Skeletal muscle satellite cell (primary cell): ENCODE results near the gene NUP98.
A peak's percentile ranks its signal among the peaks of the same experiment; 100 is the strongest.
"Not testable (repeated sequence)": the region's sequence is repeated elsewhere in the genome, so short reads cannot be mapped to it uniquely, and the experiment has no call there.

Source experiments
- H3K27me3 ChIP-seq: 2 replicates; pipeline ENCODE4 v1.7.0; 2013; ENCODE audit warnings: low read length; ENCODE audit not compliant: control insufficient read depth, insufficient read depth
- H3K36me3 ChIP-seq: 2 replicates; pipeline ENCODE4 v1.7.0; 2013; ENCODE audit warnings: mild to moderate bottlenecking, control low read depth, low read length; ENCODE audit not compliant: insufficient read depth
- H3K4me1 ChIP-seq: 2 replicates; pipeline ENCODE4 v1.7.0; 2013; ENCODE audit warnings: low read length; ENCODE audit not compliant: control insufficient read depth, insufficient read depth
- H3K4me2 ChIP-seq: 2 replicates; pipeline ENCODE4 v1.7.0; 2013; ENCODE audit warnings: mild to moderate bottlenecking, low read length
- H3K4me3 ChIP-seq: 2 replicates; pipeline ENCODE4 v1.7.0; 2013; ENCODE audit warnings: low read length
- H3K9ac ChIP-seq: 2 replicates; pipeline ENCODE4 v1.7.0; 2013; ENCODE audit warnings: mild to moderate bottlenecking, low read depth, low read length, moderate library complexity
- H3K9me3 ChIP-seq: replicated peaks from 2 replicates; pipeline ENCODE4 v1.7.0; 2013; ENCODE audit warnings: mild to moderate bottlenecking, control low read depth, low read length

The NUP98 gene

DNA sequence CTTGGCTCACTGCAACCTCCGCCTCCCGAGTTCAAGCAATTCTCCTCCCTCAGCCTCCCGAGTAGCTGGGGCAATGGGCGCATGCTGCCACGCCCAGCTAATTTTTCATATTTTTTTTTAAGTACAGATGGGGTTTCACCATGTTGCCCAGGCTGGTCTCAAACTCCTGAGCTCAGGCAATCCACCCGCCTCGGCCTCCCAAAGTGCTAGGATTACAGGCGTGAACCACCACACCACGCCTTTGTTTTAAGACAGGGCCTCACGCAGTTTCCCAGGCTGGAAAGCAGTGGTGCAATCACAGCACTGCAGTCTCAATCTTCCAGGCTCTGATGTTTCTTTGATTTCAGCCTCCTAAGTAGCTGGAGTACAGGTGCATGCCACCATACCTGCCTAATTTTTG, 3.0 kb downstream of the NUP98 start:
- H3K9ac ChIP-seq, H3K4me2 ChIP-seq, H3K4me3 ChIP-seq, H3K27me3 ChIP-seq, H3K9me3 ChIP-seq: not testable (repeated sequence)
- H3K36me3 ChIP-seq, result peaks cover 32% of the 10 kb centered on the region
- H3K4me1 ChIP-seq, result peaks cover 18% of the 10 kb centered on the region

DNA sequence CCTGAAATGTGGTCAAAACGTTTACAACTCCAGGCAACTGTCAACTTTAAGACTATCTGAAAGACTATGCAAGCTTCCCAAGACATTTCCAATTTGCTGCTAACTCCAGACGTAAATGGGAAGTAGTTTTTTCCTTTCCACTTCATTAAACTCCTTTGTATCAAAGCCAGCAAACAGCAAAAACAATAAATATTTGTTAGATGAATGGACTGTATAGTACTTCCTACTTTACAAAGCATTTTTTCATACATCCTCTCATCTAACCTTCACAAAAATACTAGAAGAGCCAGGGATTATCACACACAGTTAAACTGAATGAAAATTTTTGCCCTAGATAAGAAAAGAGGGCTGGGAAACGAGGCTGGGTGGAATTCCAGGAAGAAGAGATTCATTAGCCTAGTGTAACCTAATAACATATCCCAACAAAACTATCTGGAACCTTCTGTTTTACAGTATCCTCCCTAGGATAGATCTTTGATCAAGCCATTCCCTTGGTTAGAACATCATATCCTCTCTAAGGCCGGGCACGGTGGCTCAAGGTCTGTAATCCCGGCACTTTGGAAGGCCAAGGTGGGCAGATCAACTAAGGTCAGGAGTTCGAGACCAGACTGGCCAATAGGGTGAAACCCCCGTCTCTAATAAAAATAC, 10.4 kb downstream of the NUP98 start:
- no peak overlapping the region for H3K9ac ChIP-seq
- no peaks in the 10 kb centered on the region for H3K9me3 ChIP-seq
- H3K36me3 ChIP-seq, result peaks cover 16% of the 10 kb centered on the region
- peaks cover 27% of the 10 kb centered on the region for H3K4me1 ChIP-seq
- H3K4me2 ChIP-seq, result peak overlapping the region; percentile 54
- H3K27me3 ChIP-seq, result no peaks in the 10 kb centered on the region
- H3K4me3 ChIP-seq, result no peak overlapping the region

DNA sequence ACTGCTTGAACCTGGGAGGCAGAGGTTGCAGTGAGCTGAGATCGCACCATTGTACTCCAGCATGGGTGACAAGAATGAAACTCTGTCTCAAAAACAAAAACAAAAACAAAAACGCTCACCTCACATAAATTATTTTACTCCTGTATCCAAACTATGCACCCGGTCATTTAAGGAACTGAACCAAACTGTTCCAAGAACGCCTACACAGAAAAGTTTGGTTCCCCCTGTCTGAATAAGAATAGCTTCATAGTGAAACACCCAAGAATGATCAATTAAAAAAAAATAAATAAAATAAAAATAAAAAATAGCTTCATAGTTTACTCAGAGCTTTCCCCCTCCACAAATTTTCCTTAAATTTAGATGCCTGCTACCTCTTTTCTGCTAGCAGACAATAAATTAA, 13.7 kb downstream of the NUP98 start:
- Histone ChIP-seq H3K9me3 (no peaks in the 10 kb centered on the region), H3K4me3 (no peak overlapping the region), H3K4me1 (peaks cover 39% of the 10 kb centered on the region), H3K27me3 (no peaks in the 10 kb centered on the region), H3K4me2 (no peak overlapping the region), H3K9ac (no peak overlapping the region), H3K36me3 (peaks cover 24% of the 10 kb centered on the region)

DNA sequence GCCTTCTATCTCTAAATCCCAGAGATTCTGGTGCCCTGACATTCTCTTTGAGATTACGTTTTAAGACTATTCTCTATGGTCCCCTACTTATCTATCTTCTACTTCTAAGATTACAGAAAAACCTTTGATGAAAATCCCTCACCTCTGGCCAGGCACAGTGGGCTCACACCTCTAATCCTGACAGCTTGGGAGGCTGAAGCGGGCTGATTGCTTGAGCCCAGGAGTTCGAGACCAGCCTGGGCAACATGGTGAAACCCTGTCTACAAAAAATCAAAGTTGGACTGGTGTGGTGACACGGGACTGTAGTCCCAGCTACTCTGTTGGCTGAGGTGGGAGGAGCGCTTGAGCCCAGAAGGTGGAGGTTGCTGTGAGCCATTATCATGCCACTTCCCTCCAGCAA, 14.4 kb downstream of the NUP98 start:
- H3K9ac ChIP-seq, result no peak overlapping the region
- no peak overlapping the region for H3K4me2 ChIP-seq
- H3K4me1 ChIP-seq, result peaks cover 39% of the 10 kb centered on the region
- no peaks in the 10 kb centered on the region for H3K9me3 ChIP-seq
- H3K36me3 ChIP-seq, result peaks cover 30% of the 10 kb centered on the region
- H3K4me3 ChIP-seq, result no peak overlapping the region
- no peaks in the 10 kb centered on the region for H3K27me3 ChIP-seq

DNA sequence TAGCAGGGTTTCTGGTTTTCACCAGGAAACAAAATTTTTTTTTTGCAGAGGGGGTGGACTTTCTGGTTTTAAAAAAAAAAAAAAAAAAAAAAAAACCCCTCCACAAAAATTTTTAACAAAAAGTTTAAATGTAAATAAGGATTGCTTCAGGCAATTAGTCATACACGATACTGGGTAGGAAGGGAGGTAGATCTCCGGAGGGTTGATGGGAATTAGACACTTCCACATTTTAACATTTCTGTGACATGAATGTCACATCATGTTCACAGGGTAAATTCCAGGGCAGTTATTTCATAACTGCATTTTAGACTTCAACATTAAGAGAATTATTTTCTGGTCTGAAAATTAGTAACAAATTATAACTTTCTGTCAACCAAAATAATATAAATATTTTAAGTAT, 15.9 kb downstream of the NUP98 start:
- Histone ChIP-seq H3K4me2 (peak overlapping the region; percentile 26), H3K4me1 (peaks cover 29% of the 10 kb centered on the region), H3K9ac (peak overlapping the region; percentile 40), H3K36me3 (peaks cover 43% of the 10 kb centered on the region), H3K9me3 (no peaks in the 10 kb centered on the region), H3K4me3 (no peak overlapping the region), H3K27me3 (no peaks in the 10 kb centered on the region)

DNA sequence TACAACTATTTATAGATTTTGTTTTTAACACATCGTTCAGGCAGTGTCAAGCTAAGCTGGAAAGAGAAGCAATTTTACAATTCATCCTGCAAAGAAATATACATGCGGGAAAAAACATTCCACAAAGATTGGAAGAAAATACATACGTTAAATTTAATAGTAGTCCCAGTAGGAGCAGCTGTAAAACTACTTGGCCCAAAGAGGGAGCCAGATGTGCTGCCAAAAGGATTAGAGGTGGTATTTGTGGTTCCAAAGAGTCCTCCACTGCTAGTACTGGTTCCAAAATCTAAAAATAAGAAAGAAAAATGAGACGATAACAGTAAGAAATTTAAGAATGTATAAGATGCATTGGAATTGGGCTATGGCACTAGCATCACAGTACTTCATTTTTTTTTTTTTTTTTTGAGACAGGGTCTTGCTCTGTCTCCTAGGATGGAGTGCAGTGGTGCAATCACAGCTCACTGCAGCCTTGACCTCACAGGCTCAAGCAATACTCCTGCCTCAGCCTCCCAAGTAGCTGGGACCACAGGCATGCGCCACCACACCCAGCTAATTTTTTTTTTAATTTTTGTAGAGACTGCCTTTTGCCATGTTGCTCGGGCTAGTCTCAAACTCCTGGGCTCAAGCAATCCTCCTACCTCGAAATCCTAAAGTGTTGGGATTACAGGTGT, 21.5 kb downstream of the NUP98 start:
- H3K9ac ChIP-seq, result no peak overlapping the region
- H3K4me1 ChIP-seq, result peaks cover 1% of the 10 kb centered on the region
- H3K4me3 ChIP-seq, result no peak overlapping the region
- no peak overlapping the region for H3K4me2 ChIP-seq
- H3K27me3 ChIP-seq, result no peaks in the 10 kb centered on the region
- no peaks in the 10 kb centered on the region for H3K9me3 ChIP-seq
- peaks cover 76% of the 10 kb centered on the region for H3K36me3 ChIP-seq

DNA sequence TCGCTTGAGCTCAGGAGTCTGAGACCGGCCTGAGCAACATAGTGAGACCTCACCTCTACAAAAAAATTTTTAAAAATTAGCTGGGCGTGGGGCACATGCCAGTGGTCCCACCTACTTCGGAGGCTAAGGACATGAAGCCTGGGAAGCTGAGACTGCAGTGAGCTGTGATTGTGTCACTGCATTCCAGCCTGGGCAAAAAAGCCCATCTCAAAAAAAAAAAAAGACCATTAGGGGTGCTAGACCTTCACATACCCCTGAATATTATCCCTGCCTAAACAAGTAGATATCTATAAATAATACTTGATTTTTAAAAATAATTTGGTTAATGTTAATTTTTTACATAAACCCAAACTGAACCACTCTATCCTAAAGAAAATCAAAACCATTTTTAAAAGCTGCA, 24.2 kb downstream of the NUP98 start:
- H3K4me3 ChIP-seq, result no peak overlapping the region

DNA sequence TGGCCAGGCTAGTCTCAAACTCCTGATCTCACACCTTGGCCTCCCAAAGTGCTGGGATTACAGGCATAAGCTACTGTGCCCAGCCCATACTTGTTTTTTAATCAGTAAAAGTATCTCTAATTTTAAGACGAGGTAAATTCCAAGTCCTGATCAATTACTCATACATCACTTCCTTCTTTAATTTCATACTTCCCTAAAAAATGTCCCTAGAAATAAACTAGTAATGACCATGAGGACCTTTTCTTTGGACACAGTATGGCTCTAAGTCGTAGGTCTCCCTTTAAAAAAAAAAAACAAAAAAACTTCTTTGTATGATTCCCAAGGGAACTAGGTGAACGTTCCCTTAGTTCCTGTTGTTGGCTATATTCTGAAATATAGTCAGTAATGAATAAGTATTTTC, 29.8 kb downstream of the NUP98 start:
- H3K4me2 ChIP-seq, result no peak overlapping the region
- no peaks in the 10 kb centered on the region for H3K9me3 ChIP-seq
- H3K27me3 ChIP-seq, result no peaks in the 10 kb centered on the region
- no peaks in the 10 kb centered on the region for H3K4me1 ChIP-seq
- H3K9ac ChIP-seq, result no peak overlapping the region
- H3K36me3 ChIP-seq, result peaks cover 84% of the 10 kb centered on the region
- no peak overlapping the region for H3K4me3 ChIP-seq

More for the DNA sequence above, 24.2 kb downstream of the NUP98 start:
- Histone ChIP-seq H3K36me3 (peaks cover 76% of the 10 kb centered on the region), H3K4me2 (no peak overlapping the region), H3K27me3 (no peaks in the 10 kb centered on the region), H3K9ac (no peak overlapping the region), H3K9me3 (no peaks in the 10 kb centered on the region), H3K4me1 (no peaks in the 10 kb centered on the region)

DNA sequence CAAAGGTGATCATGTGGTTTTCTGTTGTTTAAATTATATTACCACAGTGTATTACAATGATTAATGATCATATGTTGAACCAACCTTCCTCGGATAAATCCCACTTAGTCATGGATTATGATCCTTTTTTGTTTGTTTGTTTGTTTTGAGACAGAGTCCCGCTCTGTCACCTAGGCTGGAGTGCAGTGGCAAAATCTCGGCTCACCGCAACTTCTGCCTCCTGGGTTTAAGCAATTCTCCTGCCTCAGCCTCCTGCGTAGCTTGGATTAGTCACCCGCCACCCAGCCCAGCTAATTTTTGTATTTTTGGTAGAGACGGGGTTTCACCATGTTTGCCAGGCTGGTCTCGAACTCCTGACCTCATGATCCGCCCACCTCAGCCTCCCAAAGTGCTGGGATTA, 30.5 kb downstream of the NUP98 start:
- not testable (repeated sequence) for H3K27me3 ChIP-seq, H3K4me1 ChIP-seq, H3K9me3 ChIP-seq, H3K4me2 ChIP-seq, H3K9ac ChIP-seq, H3K4me3 ChIP-seq
- peaks cover 82% of the 10 kb centered on the region for H3K36me3 ChIP-seq

DNA sequence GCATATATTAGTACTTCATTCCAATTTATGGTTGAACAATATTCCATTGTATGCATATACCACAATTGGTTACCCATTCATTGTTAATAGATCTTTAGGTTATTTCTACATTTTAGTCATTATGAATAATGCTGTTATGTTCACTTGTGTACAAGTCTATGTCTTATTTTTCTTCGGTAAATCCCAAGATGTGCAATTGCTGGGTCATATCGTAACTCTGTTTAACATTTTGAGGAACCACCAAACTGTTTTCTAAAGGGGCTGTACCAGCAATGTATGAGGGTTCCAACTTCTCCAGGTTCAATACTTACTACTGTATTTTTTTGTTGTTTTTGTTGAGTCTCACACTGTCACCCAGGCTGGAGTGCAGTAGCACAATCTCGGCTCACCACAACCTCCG, 33.1 kb downstream of the NUP98 start:
- Histone ChIP-seq H3K36me3 (peaks cover 87% of the 10 kb centered on the region), H3K9ac (no peak overlapping the region), H3K9me3 (no peaks in the 10 kb centered on the region), H3K4me1 (no peaks in the 10 kb centered on the region), H3K4me3 (no peak overlapping the region), H3K27me3 (no peaks in the 10 kb centered on the region), H3K4me2 (no peak overlapping the region)

DNA sequence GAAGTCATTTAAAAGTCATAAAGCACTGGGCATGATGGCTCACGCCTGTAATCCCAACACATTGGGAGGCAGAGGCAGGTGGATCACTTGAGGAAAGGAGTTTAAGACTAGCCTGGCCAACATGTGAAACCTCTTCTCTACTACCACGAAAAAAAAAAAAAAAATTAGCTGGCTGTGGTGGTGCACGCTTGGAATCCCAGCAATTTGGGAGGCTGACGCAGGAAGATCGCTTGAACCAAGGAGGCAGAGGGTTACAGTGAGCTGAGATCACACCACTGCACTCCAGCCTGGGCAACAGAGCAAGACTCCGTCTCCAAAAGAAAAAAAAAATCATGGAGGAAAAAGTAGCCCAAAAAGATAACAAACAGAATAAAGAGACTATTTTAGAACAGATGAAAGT, 42.2 kb downstream of the NUP98 start:
- H3K36me3 ChIP-seq, result peaks cover 53% of the 10 kb centered on the region

DNA sequence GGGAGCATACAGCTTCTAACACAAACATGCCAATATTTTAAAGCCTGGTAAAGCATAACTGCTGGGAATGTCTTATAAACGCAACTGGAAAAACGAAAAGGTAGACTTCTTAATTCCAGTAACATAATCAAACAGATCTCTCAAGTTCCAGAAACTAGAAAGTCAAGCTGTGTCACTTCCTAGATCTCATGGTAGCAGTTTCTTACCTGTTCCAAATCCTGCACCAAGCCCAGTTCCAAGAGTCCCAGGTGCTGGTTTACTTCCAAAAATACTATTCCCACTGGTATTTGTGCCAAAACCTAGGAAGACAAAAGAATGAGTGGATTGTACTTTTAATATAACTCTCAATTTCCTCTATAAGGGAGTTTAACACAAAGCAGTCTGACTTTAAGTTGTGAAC, 44.2 kb downstream of the NUP98 start:
- Histone ChIP-seq H3K36me3 (peaks cover 49% of the 10 kb centered on the region), H3K4me1 (peaks cover 1% of the 10 kb centered on the region), H3K9me3 (no peaks in the 10 kb centered on the region), H3K27me3 (no peaks in the 10 kb centered on the region), H3K4me2 (no peak overlapping the region), H3K4me3 (no peak overlapping the region), H3K9ac (no peak overlapping the region)

More for the DNA sequence above, 42.2 kb downstream of the NUP98 start:
- Histone ChIP-seq H3K4me2 (no peak overlapping the region), H3K27me3 (no peaks in the 10 kb centered on the region), H3K4me1 (no peaks in the 10 kb centered on the region), H3K4me3 (no peak overlapping the region), H3K9ac (no peak overlapping the region), H3K9me3 (no peaks in the 10 kb centered on the region)
